Coronary artery (tissue), 2 donors: ENCODE results near the gene NTRK3.

Experiments used
- DNase-seq: peaks from one replicate; pipeline ENCODE4 v3.0.0-alpha.2; 2017; ENCODE audit warnings: low spot score
- H3K27ac ChIP-seq, 2 donors: fragments of 200-600 bp; sonication (generic); one replicate each; pipeline ENCODE4 v1.5.1; 2016 to 2019
- H3K4me3 ChIP-seq: fragments of 200-600 bp; sonication (generic); 2 replicates; pipeline ENCODE4 v1.5.1; 2016; ENCODE audit warnings: mild to moderate bottlenecking, moderate library complexity
- CTCF ChIP-seq: fragments of 200-600 bp; sonication (generic); IDR thresholded peaks from one replicate; pipeline ENCODE4 v1.5.1; 2019; ENCODE audit warnings: antibody characterized with exemption

The NTRK3 gene

GRCh38 chr15:88132499-88132898 is 124.0 kb downstream of the NTRK3 start:
- TF ChIP-seq CTCF: no peak
- Histone ChIP-seq H3K4me3 (no peak overlapping the region), H3K27ac (no peak overlapping the region)
- no peak for DNase-seq

- Histone ChIP-seq H3K27ac (no peak overlapping the region), H3K4me3 (no peak overlapping the region)
- TF ChIP-seq CTCF: no peak
- no peak for DNase-seq
These were observed 124.6 kb downstream of the NTRK3 start for GRCh38 chr15:88131937-88132336.

GRCh38 chr15:88127432-88127790 is 129.1 kb downstream of the NTRK3 start:
- Histone ChIP-seq H3K27ac (peak overlapping the region in 1 of 2 donors; percentile 15), H3K4me3 (no peak overlapping the region)
- TF ChIP-seq CTCF: no peak
- no peak for DNase-seq

- H3K27ac ChIP-seq: peak overlapping the region in 1 of 2 donors; percentile 35
- H3K4me3 ChIP-seq: no peak overlapping the region
- no peak for DNase-seq
- TF ChIP-seq CTCF: no peak
These were observed 129.7 kb downstream of the NTRK3 start for GRCh38 chr15:88126695-88127431.

- Histone ChIP-seq H3K4me3 (no peak overlapping the region), H3K27ac (peak overlapping the region; percentile 35 to 47)
- no peak for DNase-seq
- TF ChIP-seq CTCF: no peak
These were observed 131.0 kb downstream of the NTRK3 start for GRCh38 chr15:88125576-88125975.

- Histone ChIP-seq H3K4me3 (no peak overlapping the region), H3K27ac (no peak overlapping the region)
These were observed 132.3 kb downstream of the NTRK3 start for GRCh38 chr15:88124199-88124598.

More at GRCh38 chr15:88124199-88124598, 132.3 kb downstream of the NTRK3 start:
- DNase-seq: no peak
- no peak for TF ChIP-seq CTCF
